Epithelial cell of esophagus (primary cell): Measurements from ENCODE around the gene CRISP2.
"Not testable (repeated sequence)": the region's sequence is repeated elsewhere in the genome, so short reads cannot be mapped to it uniquely, and the experiment has no call there.

ENCODE experiments used
- DNase-seq: peaks from one replicate; pipeline ENCODE4 v3.0.0; 2010; ENCODE audit warnings: low read depth
- H3K4me3 ChIP-seq: 2 replicates; pipeline ENCODE4 v1.5.1; 2011; ENCODE audit warnings: mild to moderate bottlenecking, low read length, control low read depth
- TF ChIP-seq, protein P1 (sequence below): IDR thresholded peaks from 2 replicates; pipeline ENCODE4 v1.5.1; 2011; ENCODE audit warnings: low read depth, mild to moderate bottlenecking, low read length, control low read depth, inconsistent platforms; ENCODE audit not compliant: insufficient read depth; ENCODE audit errors: missing control alignments

CRISP2 gene

DNA sequence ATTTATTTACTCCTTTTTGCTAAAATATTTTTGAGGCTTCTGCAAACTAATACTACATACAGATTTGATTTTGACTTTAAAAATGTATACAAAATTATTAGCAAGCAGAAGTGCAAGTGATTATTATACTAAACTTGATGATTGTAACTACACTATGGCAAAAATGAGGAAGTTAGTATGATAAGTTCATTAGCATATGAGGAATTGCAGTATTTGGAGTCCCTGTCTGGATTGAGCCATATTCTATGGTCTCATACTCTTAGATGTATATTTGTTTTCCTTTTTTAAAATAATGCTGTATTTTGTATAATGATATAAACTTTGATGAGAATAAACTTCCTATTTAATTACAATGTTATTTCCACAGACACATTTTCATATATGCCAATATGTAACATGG, 16.9 kb upstream of the CRISP2 start:
- DNase-seq, result no peak
- TF ChIP-seq, protein P1, sequence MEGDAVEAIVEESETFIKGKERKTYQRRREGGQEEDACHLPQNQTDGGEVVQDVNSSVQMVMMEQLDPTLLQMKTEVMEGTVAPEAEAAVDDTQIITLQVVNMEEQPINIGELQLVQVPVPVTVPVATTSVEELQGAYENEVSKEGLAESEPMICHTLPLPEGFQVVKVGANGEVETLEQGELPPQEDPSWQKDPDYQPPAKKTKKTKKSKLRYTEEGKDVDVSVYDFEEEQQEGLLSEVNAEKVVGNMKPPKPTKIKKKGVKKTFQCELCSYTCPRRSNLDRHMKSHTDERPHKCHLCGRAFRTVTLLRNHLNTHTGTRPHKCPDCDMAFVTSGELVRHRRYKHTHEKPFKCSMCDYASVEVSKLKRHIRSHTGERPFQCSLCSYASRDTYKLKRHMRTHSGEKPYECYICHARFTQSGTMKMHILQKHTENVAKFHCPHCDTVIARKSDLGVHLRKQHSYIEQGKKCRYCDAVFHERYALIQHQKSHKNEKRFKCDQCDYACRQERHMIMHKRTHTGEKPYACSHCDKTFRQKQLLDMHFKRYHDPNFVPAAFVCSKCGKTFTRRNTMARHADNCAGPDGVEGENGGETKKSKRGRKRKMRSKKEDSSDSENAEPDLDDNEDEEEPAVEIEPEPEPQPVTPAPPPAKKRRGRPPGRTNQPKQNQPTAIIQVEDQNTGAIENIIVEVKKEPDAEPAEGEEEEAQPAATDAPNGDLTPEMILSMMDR, result no peak
- H3K4me3 ChIP-seq, result no peak overlapping the region

DNA sequence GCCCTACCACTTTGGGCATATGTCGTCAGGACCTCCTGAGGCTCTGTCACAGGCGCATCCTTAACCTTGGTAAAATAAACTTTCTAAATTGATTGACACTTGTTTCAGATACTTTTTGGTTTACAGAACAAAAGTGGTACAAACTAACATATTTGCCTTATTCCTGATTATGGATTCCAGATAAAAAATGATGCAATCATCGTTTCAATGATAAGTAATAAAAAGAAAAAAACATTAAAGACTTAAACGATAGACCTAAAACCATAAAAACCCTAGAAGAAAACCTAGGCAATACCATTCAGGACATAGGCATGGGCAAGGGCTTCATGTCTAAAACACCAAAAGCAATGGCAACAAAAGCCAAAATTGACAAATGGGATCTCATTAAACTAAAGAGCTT, 10.6 kb upstream of the CRISP2 start:
- H3K4me3 ChIP-seq, DNase-seq: not testable (repeated sequence)

DNA sequence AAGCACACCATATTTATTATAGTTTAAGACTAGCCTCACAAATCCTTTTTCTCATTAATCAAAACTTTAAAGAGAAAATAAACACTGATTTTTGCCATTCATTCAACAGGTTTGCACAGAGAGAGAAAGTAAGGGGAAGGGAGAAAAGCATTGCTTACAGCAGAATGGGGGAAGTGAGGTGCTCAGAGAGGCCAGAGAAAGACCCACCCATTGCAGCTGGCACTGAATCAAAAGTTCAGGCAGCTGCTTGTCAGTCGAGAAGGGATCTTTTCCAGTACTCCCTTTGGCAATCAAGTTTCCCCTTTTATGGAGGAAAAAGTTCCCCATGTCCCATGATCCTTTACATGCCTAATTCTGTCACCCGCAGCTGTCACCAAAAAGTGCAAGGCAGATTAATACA, 8.0 kb upstream of the CRISP2 start:
- H3K4me3 ChIP-seq, result no peak overlapping the region
- no peak for DNase-seq
- TF ChIP-seq, protein P1, result no peak

DNA sequence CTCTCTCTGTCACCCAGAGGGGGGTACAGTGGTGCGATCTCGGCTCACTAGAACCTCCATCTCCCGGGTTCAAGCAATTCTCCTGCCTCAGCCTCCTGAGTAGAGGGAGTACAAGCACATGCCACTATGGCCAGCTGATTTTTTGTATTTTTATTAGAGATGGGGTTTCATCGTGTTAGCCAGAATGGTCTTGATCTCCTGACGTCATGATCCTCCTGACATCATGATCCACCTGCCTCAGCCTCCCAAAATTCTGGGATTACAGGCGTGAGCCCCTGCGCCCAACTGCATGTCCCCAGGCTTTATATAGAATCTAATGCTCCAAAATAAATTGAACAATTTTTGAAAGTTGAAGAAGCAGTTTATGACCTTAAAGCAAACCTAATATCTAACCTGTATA, 7.0 kb upstream of the CRISP2 start:
- no peak for DNase-seq
- TF ChIP-seq, protein P1, result no peak
- H3K4me3 ChIP-seq, result no peak overlapping the region

- no peak overlapping the region for H3K4me3 ChIP-seq
- DNase-seq, result no peak
- TF ChIP-seq, protein P1, result no peak
Observed at GRCh38 chr6:49698478-49698877, 14.9 kb downstream of the CRISP2 start.

DNA sequence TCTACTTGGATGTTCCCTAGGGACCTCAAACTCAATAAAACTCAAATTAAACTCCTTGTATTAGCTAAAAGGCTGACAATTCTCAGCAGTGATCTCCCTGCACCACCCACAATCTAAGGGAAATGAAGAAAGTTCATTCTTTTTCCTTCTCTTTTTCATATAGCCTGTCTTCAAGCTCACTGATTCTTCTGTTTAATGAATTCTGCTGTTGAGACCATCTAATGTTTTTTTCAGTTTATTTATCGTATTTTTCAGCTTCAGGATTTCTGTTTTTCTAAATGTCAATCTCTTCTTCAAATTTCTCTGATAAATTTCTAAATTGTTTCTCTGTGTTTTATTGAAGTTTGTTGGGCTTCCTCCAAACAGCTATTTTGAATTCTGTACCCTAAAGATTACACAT, 19.8 kb downstream of the CRISP2 start:
- H3K4me3 ChIP-seq, result no peak overlapping the region
- DNase-seq, result no peak
- TF ChIP-seq, protein P1, result no peak

GRCh38 chr6:49692534-49692933, 20.8 kb downstream of the CRISP2 start:
- TF ChIP-seq, protein P1, result no peak
- peak; percentile 51 for DNase-seq
- no peak overlapping the region for H3K4me3 ChIP-seq
